ENCODE data around the gene SLC38A2. TPM values are rescaled to one million over a fixed set of nuclear protein-coding genes. Genes with fewer than 3 reads are reported as not detected.

SLC38A2 gene
- polyA plus RNA-seq, 3 donors from 2014 or later, result 52.6 to 116 (median 92.7) TPM

- Mint-ChIP-seq H3K4me1 (peaks cover 42 to 67% of the 10 kb centered on the region in 2 donors), H3K9me3 (no peaks in the 10 kb centered on the region)
These were observed 12.2 kb downstream of the SLC38A2 start for GRCh38 chr12:46360370-46360769.

GRCh38 chr12:46359667-46360280 is 12.8 kb downstream of the SLC38A2 start:
- peak overlapping the region in 4 of 6 donors; percentile 62 to 77 (median 68) for H3K27ac Mint-ChIP-seq
- H3K4me3 Mint-ChIP-seq, result no peak overlapping the region
- peaks cover 37 to 54% (median 44%) of the 10 kb centered on the region in 3 donors for H3K36me3 Mint-ChIP-seq
- DNase-seq, result no peak
- peaks cover 0 to 8% (median 0%) of the 10 kb centered on the region in 3 donors for H3K27me3 Mint-ChIP-seq (ENCODE audit: low read depth in 3 of 3)
- no peaks in the 10 kb centered on the region for H3K9me3 Mint-ChIP-seq
- peaks cover 37 to 61% of the 10 kb centered on the region in 2 donors for H3K4me1 Mint-ChIP-seq

More at GRCh38 chr12:46360370-46360769, 12.2 kb downstream of the SLC38A2 start:
- DNase-seq, result no peak
- peaks cover 0 to 8% (median 0%) of the 10 kb centered on the region in 3 donors for H3K27me3 Mint-ChIP-seq (ENCODE audit: low read depth in 3 of 3)
- peaks cover 43 to 60% (median 44%) of the 10 kb centered on the region in 3 donors for H3K36me3 Mint-ChIP-seq
- H3K4me3 Mint-ChIP-seq, result no peak overlapping the region
- H3K27ac Mint-ChIP-seq, result peak overlapping the region; percentile 68 to 93 (median 85)

- Mint-ChIP-seq H3K4me3 (no peak overlapping the region), H3K36me3 (peaks cover 37 to 49% (median 40%) of the 10 kb centered on the region in 3 donors), H3K27ac (peak overlapping the region in 4 of 6 donors; percentile 44 to 66 (median 56)), H3K4me1 (peaks cover 37 to 53% of the 10 kb centered on the region in 2 donors), H3K27me3 (ENCODE audit: low read depth in 3 of 3) (peaks cover 0 to 8% (median 0%) of the 10 kb centered on the region in 3 donors), H3K9me3 (no peaks in the 10 kb centered on the region)
- DNase-seq, result no peak
These were observed 13.5 kb downstream of the SLC38A2 start for GRCh38 chr12:46358791-46359666.

GRCh38 chr12:46358325-46358700 is 14.3 kb downstream of the SLC38A2 start:
- H3K27ac Mint-ChIP-seq, result peak overlapping the region in 4 of 6 donors; percentile 19 to 65 (median 44)

GRCh38 chr12:46357438-46358324 is 14.9 kb downstream of the SLC38A2 start:
- peaks cover 28 to 40% of the 10 kb centered on the region in 2 donors for H3K4me1 Mint-ChIP-seq
- H3K9me3 Mint-ChIP-seq, result no peaks in the 10 kb centered on the region
- H3K36me3 Mint-ChIP-seq, result peaks cover 26 to 36% (median 32%) of the 10 kb centered on the region in 3 donors
- H3K4me3 Mint-ChIP-seq, result no peak overlapping the region
- peak overlapping the region; percentile 19 to 65 (median 48) for H3K27ac Mint-ChIP-seq
- peaks cover 0 to 8% (median 0%) of the 10 kb centered on the region in 3 donors for H3K27me3 Mint-ChIP-seq (ENCODE audit: low read depth in 3 of 3)
- DNase-seq, result no peak

More at GRCh38 chr12:46358325-46358700, 14.3 kb downstream of the SLC38A2 start:
- Mint-ChIP-seq H3K4me3 (no peak overlapping the region), H3K27me3 (ENCODE audit: low read depth in 3 of 3) (peaks cover 0 to 8% (median 0%) of the 10 kb centered on the region in 3 donors), H3K36me3 (peaks cover 32 to 42% (median 37%) of the 10 kb centered on the region in 3 donors), H3K4me1 (peaks cover 34 to 46% of the 10 kb centered on the region in 2 donors), H3K9me3 (no peaks in the 10 kb centered on the region)
- DNase-seq, result no peak

- Mint-ChIP-seq H3K27ac (peak overlapping the region in 1 of 6 donors; percentile 19), H3K4me3 (no peak overlapping the region), H3K9me3 (no peaks in the 10 kb centered on the region), H3K27me3 (ENCODE audit: low read depth in 3 of 3) (peaks cover 0 to 8% (median 0%) of the 10 kb centered on the region in 3 donors), H3K4me1 (peaks cover 21 to 31% of the 10 kb centered on the region in 2 donors), H3K36me3 (peaks cover 22 to 29% (median 26%) of the 10 kb centered on the region in 3 donors)
- DNase-seq, result no peak
These were observed 15.7 kb downstream of the SLC38A2 start for GRCh38 chr12:46356655-46357437.

- peaks cover 11 to 14% (median 12%) of the 10 kb centered on the region in 3 donors for H3K36me3 Mint-ChIP-seq
- no peak overlapping the region for H3K4me3 Mint-ChIP-seq
- no peak overlapping the region for H3K27ac Mint-ChIP-seq
- H3K9me3 Mint-ChIP-seq, result no peaks in the 10 kb centered on the region
- H3K4me1 Mint-ChIP-seq, result peaks cover 7 to 14% of the 10 kb centered on the region in 2 donors
- H3K27me3 Mint-ChIP-seq (ENCODE audit: low read depth in 3 of 3), result peaks cover 0 to 8% (median 0%) of the 10 kb centered on the region in 3 donors
- no peak for DNase-seq
These were observed 17.8 kb downstream of the SLC38A2 start for GRCh38 chr12:46354802-46355199.

- H3K4me3 Mint-ChIP-seq, result no peak overlapping the region
- DNase-seq, result no peak
- H3K27me3 Mint-ChIP-seq (ENCODE audit: low read depth in 3 of 3), result peaks cover 0 to 8% (median 0%) of the 10 kb centered on the region in 3 donors
- H3K36me3 Mint-ChIP-seq, result peaks cover 7 to 13% (median 8%) of the 10 kb centered on the region in 3 donors
- peak overlapping the region in 1 of 6 donors; percentile 59 for H3K27ac Mint-ChIP-seq
- H3K9me3 Mint-ChIP-seq, result no peaks in the 10 kb centered on the region
- peaks cover 6 to 8% of the 10 kb centered on the region in 2 donors for H3K4me1 Mint-ChIP-seq
These were observed 18.3 kb downstream of the SLC38A2 start for GRCh38 chr12:46354111-46354801.

GRCh38 chr12:46351886-46352650 is 20.5 kb downstream of the SLC38A2 start:
- H3K4me1 Mint-ChIP-seq, result peaks cover 0 to 1% of the 10 kb centered on the region in 2 donors
- peak overlapping the region in 1 of 6 donors; percentile 31 for H3K27ac Mint-ChIP-seq
- DNase-seq, result no peak
- H3K27me3 Mint-ChIP-seq (ENCODE audit: low read depth in 3 of 3), result peaks cover 0 to 2% (median 2%) of the 10 kb centered on the region in 3 donors
- H3K36me3 Mint-ChIP-seq, result peaks cover 0 to 7% (median 0%) of the 10 kb centered on the region in 3 donors
- no peak overlapping the region for H3K4me3 Mint-ChIP-seq
- no peaks in the 10 kb centered on the region for H3K9me3 Mint-ChIP-seq

- peaks cover 0 to 2% (median 2%) of the 10 kb centered on the region in 3 donors for H3K27me3 Mint-ChIP-seq (ENCODE audit: low read depth in 3 of 3)
- H3K36me3 Mint-ChIP-seq, result peaks cover 0 to 7% (median 0%) of the 10 kb centered on the region in 3 donors
- peaks cover 0 to 1% of the 10 kb centered on the region in 2 donors for H3K4me1 Mint-ChIP-seq
- no peak for DNase-seq
- no peak overlapping the region for H3K4me3 Mint-ChIP-seq
- H3K27ac Mint-ChIP-seq, result no peak overlapping the region
- no peaks in the 10 kb centered on the region for H3K9me3 Mint-ChIP-seq
These were observed 21.4 kb downstream of the SLC38A2 start for GRCh38 chr12:46351138-46351537.

- Mint-ChIP-seq H3K4me3 (no peak overlapping the region), H3K27ac (no peak overlapping the region)
These were observed 23.3 kb downstream of the SLC38A2 start for GRCh38 chr12:46349253-46349652.

More at GRCh38 chr12:46349253-46349652, 23.3 kb downstream of the SLC38A2 start:
- peaks cover 0 to 7% (median 0%) of the 10 kb centered on the region in 3 donors for H3K36me3 Mint-ChIP-seq
- no peak for DNase-seq
- no peaks in the 10 kb centered on the region for H3K4me1 Mint-ChIP-seq
- no peaks in the 10 kb centered on the region for H3K9me3 Mint-ChIP-seq
- H3K27me3 Mint-ChIP-seq (ENCODE audit: low read depth in 3 of 3), result peaks cover 0 to 2% (median 2%) of the 10 kb centered on the region in 3 donors
